NCI-H1694 treated with DMSO at 0.1 percent for 48 hours (cell line): ENCODE data around the gene CXCL8.
"Not testable (repeated sequence)": the region's sequence is repeated elsewhere in the genome, so short reads cannot be mapped to it uniquely, and the experiment has no call there.

Experiments
- DNase-seq: peaks from one replicate; lab custom pipeline; 2025; lab: John Stamatoyannopoulos, UW

CXCL8 gene

GRCh38 chr4:73740353-73740778 lies at the start of gene CXCL8:
CXCL8 (plus strand) TSS chr4:73740569; CDS start chr4:73740659, 90 bp downstream.
- DNase-seq: no peak

DNA sequence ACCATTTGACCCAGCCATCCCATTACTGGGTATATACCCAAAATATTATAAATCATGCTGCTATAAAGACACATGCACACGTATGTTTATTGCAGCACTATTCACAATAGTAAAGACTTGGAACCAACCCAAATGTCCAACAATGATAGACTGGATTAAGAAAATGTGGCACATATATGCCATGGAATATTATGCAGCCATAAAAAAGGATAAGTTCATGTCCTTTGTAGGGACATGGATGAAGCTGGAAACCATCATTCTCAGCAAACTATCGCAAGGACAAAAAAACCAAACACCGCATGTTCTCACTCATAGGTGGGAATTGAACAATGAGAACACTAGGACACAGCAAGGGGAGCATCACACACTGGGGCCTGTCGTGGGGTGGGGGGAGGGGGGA lies 49.2 kb upstream of the CXCL8 start:
- not testable (repeated sequence) for DNase-seq

GRCh38 chr4:73691759-73692158 lies 48.6 kb upstream of the CXCL8 start:
- DNase-seq: no peak

DNA sequence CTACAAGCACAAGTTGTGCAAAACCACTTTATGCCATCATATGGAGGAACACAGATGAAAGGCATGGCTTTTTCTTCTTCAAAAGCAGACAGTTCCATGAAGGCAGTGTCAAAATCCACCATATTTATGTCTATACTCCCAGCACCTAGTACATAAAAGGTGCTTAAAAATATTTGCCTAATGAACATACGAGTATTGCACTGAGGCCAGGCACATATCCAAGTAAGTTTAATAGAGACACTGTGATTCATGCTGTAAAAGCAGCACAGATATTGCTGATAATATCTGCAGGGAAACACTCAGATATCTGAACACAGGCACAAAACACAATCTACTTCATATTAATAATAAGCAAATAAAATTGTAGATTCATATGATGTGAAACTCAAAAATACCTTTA lies 48.1 kb upstream of the CXCL8 start:
- no peak for DNase-seq

DNA sequence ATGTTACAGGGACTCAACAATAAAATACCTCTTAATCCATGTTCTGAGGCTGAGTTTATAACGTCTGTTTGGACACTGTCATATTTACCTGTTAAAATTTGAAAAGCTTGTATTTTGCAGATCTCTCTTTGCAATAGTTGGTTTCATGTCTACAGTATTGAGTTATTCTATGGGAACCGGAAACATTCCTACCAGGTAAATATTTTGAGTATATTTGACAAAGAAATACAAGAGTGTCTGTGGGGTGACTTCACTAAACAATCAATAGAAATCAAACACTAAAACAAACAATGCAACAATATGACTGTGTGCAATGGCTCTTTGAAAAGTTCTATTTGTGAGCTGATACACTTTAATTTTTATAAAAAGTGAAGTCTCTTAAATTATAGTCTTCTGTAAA lies 47.7 kb upstream of the CXCL8 start:
- no peak for DNase-seq

GRCh38 chr4:73693811-73694210 lies 46.6 kb upstream of the CXCL8 start:
- no peak for DNase-seq

DNA sequence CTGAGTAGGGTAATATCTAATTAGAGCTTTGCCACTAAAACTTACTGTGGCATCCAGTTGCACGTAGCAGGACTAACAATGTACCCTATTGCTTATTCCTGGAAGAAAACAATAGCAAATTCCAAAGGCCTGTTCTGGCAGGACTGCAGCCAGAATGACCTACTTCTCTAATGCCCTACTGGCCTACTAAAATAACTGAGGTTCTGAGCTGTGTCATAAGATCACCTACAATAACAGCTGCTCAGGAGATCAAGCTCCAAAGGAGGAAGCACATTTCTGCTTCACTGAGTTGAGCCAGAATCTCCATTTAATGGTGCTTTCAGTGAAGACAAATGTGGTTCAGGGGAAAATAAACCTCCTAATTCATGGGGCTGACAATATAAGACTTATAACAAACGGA lies 42.2 kb upstream of the CXCL8 start:
- DNase-seq: no peak

- no peak for DNase-seq
These were observed 39.3 kb upstream of the CXCL8 start for GRCh38 chr4:73701116-73701515.

- DNase-seq: no peak
These were observed 37.5 kb upstream of the CXCL8 start for GRCh38 chr4:73702796-73703287.

DNA sequence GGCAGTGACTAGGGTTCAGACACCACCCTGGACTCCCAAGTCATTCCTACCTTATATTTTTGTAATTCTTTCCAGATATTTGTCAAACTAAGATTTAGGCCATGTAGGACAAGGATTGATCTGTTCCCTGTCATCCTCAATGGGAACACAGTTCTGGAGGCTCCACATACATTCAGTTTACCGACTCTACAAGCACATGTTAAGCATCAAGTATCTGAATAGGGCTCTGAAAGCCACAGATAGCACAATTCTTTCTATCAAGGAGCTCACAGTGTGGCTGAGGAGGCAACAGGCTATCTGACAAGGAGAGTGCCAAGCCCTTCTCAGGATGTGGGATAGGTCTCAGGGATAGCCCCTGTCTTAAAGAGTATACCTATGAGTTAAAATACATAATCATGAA lies 37.0 kb upstream of the CXCL8 start:
- no peak for DNase-seq

GRCh38 chr4:73704314-73705055 lies 35.9 kb upstream of the CXCL8 start:
- peak; percentile 12 for DNase-seq

GRCh38 chr4:73705056-73705432 lies 35.3 kb upstream of the CXCL8 start:
- DNase-seq: no peak

- DNase-seq: no peak
These were observed 34.6 kb upstream of the CXCL8 start for GRCh38 chr4:73705721-73706120.

GRCh38 chr4:73706811-73707210 lies 33.6 kb upstream of the CXCL8 start:
- DNase-seq: no peak

DNA sequence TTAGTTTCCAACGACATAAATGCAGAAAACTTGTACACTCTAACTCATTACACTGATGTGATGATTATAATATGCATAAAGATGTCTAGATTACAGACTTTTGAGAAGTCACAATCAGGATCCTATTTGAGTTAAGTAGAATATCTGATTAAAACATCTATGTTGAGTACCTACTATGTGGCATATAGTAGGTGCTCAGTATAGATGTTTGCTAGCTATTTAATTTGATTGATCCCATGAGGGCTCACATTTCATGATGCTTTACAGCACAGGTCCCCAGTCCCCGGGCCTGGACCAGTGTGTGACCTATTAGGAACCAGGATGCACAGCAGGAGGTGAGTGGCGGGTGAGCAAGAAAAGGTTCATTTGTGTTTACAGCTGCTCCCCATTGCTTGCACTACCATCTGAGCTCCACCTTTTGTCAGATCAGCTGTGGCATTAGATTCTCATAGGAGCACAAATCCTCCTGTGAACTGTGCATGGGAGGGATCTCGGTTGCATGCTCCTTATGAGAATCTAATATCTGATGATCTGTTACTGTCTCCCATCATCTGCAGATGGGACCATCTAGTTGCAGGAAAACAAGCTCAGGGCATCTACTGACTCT lies 33.0 kb upstream of the CXCL8 start:
- DNase-seq: no peak

DNA sequence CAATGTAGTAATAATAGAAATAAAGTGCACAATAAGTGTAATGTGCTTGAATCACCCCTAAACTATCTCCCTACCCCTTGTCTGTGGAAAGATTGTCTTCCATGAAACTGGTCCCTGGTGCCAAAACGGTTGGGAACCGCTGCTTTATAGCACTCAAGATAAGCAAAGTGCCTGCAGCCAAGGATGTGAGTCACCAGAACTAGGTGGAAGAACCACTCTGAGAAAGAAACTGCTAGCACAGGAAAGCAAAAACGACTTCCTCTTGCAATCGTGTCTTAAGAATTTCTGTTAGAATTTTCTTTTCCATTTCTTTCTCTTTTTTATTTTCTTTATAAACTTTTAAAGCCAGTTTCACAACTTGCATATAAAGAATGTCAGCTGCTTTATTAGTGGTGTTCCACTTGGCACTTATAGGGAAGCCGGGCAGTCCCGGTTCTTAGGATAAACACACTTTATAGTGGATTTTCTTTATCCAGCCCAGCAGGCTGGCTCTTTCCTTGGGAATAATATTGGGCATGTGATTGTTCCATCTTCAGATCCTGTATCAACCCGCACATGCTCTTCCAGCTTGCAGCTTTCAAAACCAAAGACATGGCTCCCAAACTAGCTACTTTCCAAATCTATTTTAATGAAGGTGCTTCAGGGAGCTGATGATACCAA lies 32.3 kb upstream of the CXCL8 start:
- no peak for DNase-seq

DNA sequence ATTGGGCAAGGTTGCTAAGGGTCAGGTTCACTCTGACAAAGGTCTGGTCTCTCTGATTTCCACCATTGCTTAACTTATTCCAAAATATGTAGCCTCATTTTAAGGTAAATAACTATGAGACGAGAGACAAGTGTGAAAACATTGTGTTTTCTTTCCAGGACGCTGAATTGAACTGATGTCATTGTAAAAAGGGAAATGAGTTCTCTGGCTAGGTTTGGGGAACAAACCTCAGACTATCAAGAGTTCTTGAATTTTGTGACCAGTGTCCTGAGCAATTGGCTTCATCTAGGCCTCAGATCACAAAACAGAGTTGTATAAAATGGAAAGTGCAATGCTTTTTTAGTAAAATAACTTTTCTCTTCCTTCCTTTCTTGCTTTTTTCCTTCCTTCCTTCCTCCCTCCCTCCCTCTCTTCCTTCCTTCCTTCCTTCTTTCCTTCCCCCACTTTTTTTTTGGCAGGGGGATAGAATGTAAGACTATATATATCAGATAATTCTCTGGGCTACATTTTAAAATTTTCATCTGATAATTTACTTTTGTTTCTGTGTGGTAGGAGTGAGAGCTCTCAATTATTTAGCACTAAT lies 30.8 kb upstream of the CXCL8 start:
- no peak for DNase-seq

DNA sequence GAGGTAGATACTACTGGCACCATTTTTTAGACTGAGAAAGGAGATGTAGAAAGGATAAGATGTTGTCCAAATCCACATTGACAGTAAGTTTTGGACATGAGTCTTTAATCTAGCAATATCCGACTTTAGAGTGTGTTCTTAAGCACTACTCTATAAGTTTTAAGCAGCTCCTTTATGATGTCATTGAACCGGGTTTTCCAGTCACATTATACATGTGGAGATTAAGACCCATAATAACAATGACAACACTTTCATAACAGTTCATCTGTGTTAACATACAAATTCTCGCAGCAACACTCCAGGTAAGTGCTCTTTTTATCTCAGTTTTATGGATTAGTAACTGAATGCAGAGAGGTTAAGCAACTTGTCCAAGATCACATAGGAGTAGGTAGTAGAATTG lies 30.3 kb upstream of the CXCL8 start:
- DNase-seq: no peak

GRCh38 chr4:73711989-73712388 lies 28.4 kb upstream of the CXCL8 start:
- no peak for DNase-seq

DNA sequence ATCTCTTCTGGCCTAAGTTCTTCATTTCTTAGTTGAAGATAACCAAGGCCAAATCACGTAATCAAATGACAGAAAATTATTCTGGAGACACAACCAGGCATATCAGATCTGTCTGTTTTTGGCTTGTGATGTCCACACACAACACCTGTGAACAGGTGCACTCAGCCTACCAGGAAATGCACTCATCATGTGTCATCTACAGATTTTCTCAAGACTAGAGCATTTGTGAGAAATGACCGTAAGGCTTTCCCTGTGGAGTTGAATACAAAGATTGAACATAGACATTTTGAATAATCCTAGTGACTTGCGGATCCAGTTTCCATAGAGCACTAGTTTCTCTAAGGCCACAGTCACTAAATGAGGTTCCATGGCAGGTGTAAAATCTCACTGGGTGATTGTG lies 26.7 kb upstream of the CXCL8 start:
- DNase-seq: no peak

DNA sequence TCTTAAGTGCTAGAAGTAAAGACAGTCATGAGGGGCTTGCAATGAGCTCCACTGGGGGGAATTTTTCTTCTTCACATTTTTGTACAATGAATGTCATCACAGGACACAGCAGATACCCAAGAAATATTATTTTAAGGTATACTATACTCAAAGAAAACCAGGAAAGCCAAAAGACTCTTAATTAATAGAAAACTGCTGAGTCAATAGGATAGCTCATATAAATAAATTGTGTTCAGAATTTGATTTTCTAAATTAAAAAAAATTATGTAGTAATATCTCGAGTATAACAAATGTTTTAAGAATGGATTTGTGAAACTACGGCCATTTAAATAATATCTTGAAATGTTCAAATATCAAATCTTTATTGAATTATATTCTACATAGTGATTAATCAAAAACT lies 25.7 kb upstream of the CXCL8 start:
- DNase-seq: no peak

DNA sequence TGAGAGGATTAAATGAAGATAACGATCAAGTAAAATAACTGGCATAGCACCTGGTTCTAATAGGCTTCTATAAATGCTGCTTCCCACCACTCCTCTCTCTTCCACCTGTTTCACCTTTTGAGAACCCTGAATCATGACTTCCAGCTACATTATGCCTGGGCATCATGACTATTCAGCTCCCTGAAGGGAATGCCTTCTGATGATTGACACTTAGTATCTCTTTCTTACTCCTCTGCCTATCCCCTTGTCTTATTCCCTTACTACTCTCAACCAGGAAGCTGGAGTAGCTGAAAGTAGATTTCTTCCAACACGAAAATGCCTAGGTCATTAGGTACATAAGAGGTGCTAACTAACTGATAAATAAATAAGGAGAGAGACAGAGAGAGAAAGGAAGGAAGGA lies 24.7 kb upstream of the CXCL8 start:
- no peak for DNase-seq
